ENCODE data around the gene CNPY2. TPM values are rescaled to one million over a fixed set of nuclear protein-coding genes. Genes with fewer than 3 reads are reported as not detected.

The CNPY2 gene
- total and polyA plus RNA-seq, 7 donors, result 32.8 to 73.5 (median 40.2) TPM

DNA sequence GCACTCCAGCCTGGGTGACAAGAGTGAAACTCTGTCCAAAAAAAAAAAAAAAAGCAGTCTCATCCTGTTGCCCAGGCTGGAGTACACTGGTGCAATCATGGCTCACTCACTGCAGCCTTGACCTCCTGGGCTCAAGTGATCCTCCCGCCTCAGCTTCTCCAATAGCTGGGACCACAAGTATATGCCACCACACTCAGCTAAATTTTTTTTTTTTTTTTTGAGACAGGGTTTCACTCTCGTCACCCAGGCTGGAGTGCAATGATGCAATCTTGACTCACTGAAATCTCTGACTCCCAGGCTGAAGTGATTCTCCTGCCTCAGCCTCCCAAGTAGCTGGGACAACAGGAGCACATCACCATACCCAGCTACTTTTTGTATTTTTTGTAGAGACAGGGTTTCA is 5.2 kb upstream of the CNPY2 start:
- TF ChIP-seq, protein P1, sequence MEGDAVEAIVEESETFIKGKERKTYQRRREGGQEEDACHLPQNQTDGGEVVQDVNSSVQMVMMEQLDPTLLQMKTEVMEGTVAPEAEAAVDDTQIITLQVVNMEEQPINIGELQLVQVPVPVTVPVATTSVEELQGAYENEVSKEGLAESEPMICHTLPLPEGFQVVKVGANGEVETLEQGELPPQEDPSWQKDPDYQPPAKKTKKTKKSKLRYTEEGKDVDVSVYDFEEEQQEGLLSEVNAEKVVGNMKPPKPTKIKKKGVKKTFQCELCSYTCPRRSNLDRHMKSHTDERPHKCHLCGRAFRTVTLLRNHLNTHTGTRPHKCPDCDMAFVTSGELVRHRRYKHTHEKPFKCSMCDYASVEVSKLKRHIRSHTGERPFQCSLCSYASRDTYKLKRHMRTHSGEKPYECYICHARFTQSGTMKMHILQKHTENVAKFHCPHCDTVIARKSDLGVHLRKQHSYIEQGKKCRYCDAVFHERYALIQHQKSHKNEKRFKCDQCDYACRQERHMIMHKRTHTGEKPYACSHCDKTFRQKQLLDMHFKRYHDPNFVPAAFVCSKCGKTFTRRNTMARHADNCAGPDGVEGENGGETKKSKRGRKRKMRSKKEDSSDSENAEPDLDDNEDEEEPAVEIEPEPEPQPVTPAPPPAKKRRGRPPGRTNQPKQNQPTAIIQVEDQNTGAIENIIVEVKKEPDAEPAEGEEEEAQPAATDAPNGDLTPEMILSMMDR (IDR thresholded peaks at IDR 0.05), result no peak
- intact Hi-C loops (cut with DNase I), result no loop called here
- no peaks in the 10 kb centered on the region for H3K27me3 ChIP-seq (ENCODE audit: insufficient read depth in 3 of 3, low read length in 2 of 3)
- no peak overlapping the region for H3K4me3 ChIP-seq
- H3K36me3 ChIP-seq (ENCODE audit: insufficient read depth in 1 of 2, low read depth in 1 of 2), result peaks cover 6 to 88% of the 10 kb centered on the region in 2 donors
- no peak overlapping the region for H3K27ac ChIP-seq
- H3K4me1 ChIP-seq, result peaks cover 6% of the 10 kb centered on the region
- DNase-seq (no peak), ATAC-seq (no peak)
- H3K9me3 ChIP-seq, result no peaks in the 10 kb centered on the region
- 88 to 93% (median 89%) methylated on average over 2 of the region's 2 CpGs for WGBS, 3 donors

- Histone ChIP-seq H3K27ac (no peak overlapping the region), H3K4me1 (peaks cover 13% of the 10 kb centered on the region), H3K4me3 (no peak overlapping the region), H3K9me3 (no peaks in the 10 kb centered on the region), H3K36me3 (ENCODE audit: insufficient read depth in 1 of 2, low read depth in 1 of 2) (peaks cover 6 to 74% of the 10 kb centered on the region in 2 donors), H3K27me3 (ENCODE audit: insufficient read depth in 3 of 3, low read length in 2 of 3) (no peaks in the 10 kb centered on the region)
- intact Hi-C loops (cut with DNase I), result no loop called here
- WGBS, 3 donors, result 93 to 100% (median 95%) methylated on average over 3 of the region's 3 CpGs
- DNase-seq (no peak), ATAC-seq (no peak)
- TF ChIP-seq, protein P1 (IDR thresholded peaks at IDR 0.05), result no peak
Observed at GRCh38 chr12:56317675-56318074, 1.9 kb upstream of the CNPY2 start.

- ATAC-seq (peak in 2 of 4 donors; percentile 2), DNase-seq (no peak)
- H3K27ac ChIP-seq, result peak overlapping the region; percentile 96
- H3K27me3 ChIP-seq (ENCODE audit: insufficient read depth in 3 of 3, low read length in 2 of 3), result no peaks in the 10 kb centered on the region
- peaks cover 9 to 70% of the 10 kb centered on the region in 2 donors for H3K36me3 ChIP-seq (ENCODE audit: insufficient read depth in 1 of 2, low read depth in 1 of 2)
- TF ChIP-seq, protein P1 (IDR thresholded peaks at IDR 0.05), result no peak
- intact Hi-C loops (cut with DNase I), result no loop called here
- H3K4me1 ChIP-seq, result peaks cover 13% of the 10 kb centered on the region
- peak overlapping the region; percentile 93 for H3K4me3 ChIP-seq
- 1 to 3% (median 2%) methylated on average over 11 of the region's 11 CpGs for WGBS, 3 donors
- no peaks in the 10 kb centered on the region for H3K9me3 ChIP-seq
Observed at GRCh38 chr12:56315249-56315621, 553 bp downstream of the CNPY2 start.

DNA sequence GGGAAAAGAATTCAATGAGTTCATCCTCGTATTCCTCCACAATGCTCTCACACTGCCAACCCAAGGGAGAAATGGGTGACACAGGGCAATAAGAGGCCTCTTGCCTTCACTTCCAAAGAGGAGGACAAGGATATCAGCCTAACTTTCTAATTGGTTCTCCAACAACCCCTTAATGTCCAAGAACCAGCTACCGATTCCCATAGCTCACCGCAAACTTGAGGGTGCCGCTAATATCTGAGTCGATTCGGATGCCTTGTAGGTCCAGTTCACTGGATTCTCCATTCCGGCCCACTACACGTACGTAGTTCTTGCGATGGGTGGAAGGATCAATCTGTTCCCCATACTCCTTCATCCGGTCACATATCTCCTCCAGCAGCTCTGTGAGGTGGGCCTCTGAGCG is 4.8 kb downstream of the CNPY2 start:
- TF ChIP-seq, protein P1 (IDR thresholded peaks at IDR 0.05), result no peak
- ATAC-seq (no peak), DNase-seq (no peak)
- Histone ChIP-seq H3K4me1 (peaks cover 8% of the 10 kb centered on the region), H3K36me3 (ENCODE audit: insufficient read depth in 1 of 2, low read depth in 1 of 2) (peaks cover 9 to 79% of the 10 kb centered on the region in 2 donors), H3K9me3 (no peaks in the 10 kb centered on the region), H3K27ac (no peak overlapping the region), H3K4me3 (no peak overlapping the region), H3K27me3 (ENCODE audit: insufficient read depth in 3 of 3, low read length in 2 of 3) (no peaks in the 10 kb centered on the region)
- intact Hi-C loops (cut with DNase I), result no loop called here
- WGBS, 3 donors, result 94 to 96% (median 95%) methylated on average over 12 of the region's 12 CpGs

DNA sequence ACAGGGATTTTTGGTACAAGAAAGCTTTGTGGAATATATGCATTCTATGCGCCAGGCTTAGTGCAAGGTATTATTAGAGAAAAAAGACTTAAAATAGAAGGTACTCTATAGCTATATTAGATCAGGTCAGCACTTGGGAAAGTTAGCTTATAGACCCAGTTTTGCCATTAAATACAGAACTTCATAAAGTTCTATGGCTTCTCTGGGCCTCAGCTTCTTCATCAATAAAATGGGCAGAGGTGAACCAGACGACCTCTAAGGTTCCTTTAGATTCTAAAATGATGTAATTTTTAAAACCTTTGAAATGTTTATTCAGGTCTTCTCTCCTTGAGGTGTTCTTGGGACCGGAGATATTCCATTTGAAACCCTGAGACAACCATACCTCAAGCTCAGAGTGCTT is 7.1 kb downstream of the CNPY2 start:
- H3K36me3 ChIP-seq (ENCODE audit: insufficient read depth in 1 of 2, low read depth in 1 of 2), result peaks cover 7 to 88% of the 10 kb centered on the region in 2 donors
- ATAC-seq, result no peak
- TF ChIP-seq, protein P1 (IDR thresholded peaks at IDR 0.05), result no peak
- no peak for DNase-seq
- H3K27ac ChIP-seq, result no peak overlapping the region
- no peaks in the 10 kb centered on the region for H3K4me1 ChIP-seq
- H3K4me3 ChIP-seq, result no peak overlapping the region
- WGBS, 3 donors, result 86 to 94% (median 91%) methylated on average over 3 of the region's 3 CpGs
- H3K27me3 ChIP-seq (ENCODE audit: insufficient read depth in 3 of 3, low read length in 2 of 3), result no peaks in the 10 kb centered on the region
- H3K9me3 ChIP-seq, result no peaks in the 10 kb centered on the region
- intact Hi-C loops (cut with DNase I), result no loop called here

Measured in psoas muscle (tissue), 8 donors.